GM12878 (cell line): ENCODE results near the gene DNMT1.

Source experiments
- EZH2 ChIP-seq: IDR thresholded peaks from 2 replicates; pipeline ENCODE4 v1.6.1; 2012; ENCODE audit warnings: low read depth, mild to moderate bottlenecking, control low read depth, inconsistent platforms, low read length, borderline replicate concordance; ENCODE audit not compliant: control insufficient read depth
- MYC ChIP-seq: IDR thresholded peaks from 2 replicates; pipeline ENCODE4 v1.6.1; 2011; ENCODE audit warnings: mild to moderate bottlenecking, low read length, moderate library complexity, inconsistent platforms; ENCODE audit not compliant: insufficient read depth, insufficient replicate concordance, insufficient read length, severe bottlenecking
- RELA ChIP-seq: fragments of 450-650 bp; IDR thresholded peaks from 2 replicates; pipeline ENCODE4 v1.8.0; 2014; ENCODE audit warnings: borderline replicate concordance; ENCODE audit not compliant: partially characterized antibody
- RFX5 ChIP-seq: IDR thresholded peaks from 2 replicates; pipeline ENCODE4 v1.6.1; 2011; ENCODE audit warnings: low read depth, low read length, improper control_type of control experiment
- SUPT20H ChIP-seq: IDR thresholded peaks from 2 replicates; pipeline ENCODE4 v1.6.1; 2011; ENCODE audit warnings: low read depth, mild to moderate bottlenecking, low read length, moderate library complexity, borderline replicate concordance; ENCODE audit not compliant: control insufficient read depth
- YY1 ChIP-seq: IDR thresholded peaks from 2 replicates; pipeline ENCODE4 v1.6.1; 2011; ENCODE audit warnings: low read depth, mild to moderate bottlenecking, low read length
- ZBED1 ChIP-seq: IDR thresholded peaks from 2 replicates; pipeline ENCODE4 v1.6.1; 2016; ENCODE audit warnings: borderline replicate concordance
- ZSCAN29 ChIP-seq: fragments of 450-650 bp; IDR thresholded peaks from 2 replicates; pipeline ENCODE4 v1.6.1; 2017; ENCODE audit warnings: mild to moderate bottlenecking, moderate library complexity
- TF ChIP-seq, protein P1 (sequence below), 3 experiments: IDR thresholded peaks in 2 of 3; conservative IDR thresholded peaks in 1 of 3; 2 replicates each; pipeline ENCODE4 v1.5.1; 2011; ENCODE audit warnings: low read depth in 3 of 3, low read length in 3 of 3, mild to moderate bottlenecking in 3 of 3, control low read depth in 2 of 3, moderate library complexity in 2 of 3, inconsistent platforms in 1 of 3, mixed read lengths in 1 of 3; ENCODE audit not compliant: control insufficient read depth in 2 of 3, insufficient read depth in 1 of 3; ENCODE audit errors: extremely low read depth in 1 of 3

DNA sequence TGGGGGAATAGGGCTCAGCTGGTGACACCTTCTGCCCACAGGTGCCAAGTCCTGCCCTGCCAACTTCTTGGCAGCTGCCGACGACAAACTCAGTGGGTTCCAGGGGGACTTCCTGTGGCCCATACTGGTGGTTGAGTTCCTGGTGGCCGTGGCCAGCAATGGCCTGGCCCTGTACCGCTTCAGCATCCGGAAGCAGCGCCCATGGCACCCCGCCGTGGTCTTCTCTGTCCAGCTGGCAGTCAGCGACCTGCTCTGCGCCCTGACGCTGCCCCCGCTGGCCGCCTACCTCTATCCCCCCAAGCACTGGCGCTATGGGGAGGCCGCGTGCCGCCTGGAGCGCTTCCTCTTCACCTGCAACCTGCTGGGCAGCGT is 81.2 kb downstream of the DNMT1 start:
- TF ChIP-seq, protein P1, sequence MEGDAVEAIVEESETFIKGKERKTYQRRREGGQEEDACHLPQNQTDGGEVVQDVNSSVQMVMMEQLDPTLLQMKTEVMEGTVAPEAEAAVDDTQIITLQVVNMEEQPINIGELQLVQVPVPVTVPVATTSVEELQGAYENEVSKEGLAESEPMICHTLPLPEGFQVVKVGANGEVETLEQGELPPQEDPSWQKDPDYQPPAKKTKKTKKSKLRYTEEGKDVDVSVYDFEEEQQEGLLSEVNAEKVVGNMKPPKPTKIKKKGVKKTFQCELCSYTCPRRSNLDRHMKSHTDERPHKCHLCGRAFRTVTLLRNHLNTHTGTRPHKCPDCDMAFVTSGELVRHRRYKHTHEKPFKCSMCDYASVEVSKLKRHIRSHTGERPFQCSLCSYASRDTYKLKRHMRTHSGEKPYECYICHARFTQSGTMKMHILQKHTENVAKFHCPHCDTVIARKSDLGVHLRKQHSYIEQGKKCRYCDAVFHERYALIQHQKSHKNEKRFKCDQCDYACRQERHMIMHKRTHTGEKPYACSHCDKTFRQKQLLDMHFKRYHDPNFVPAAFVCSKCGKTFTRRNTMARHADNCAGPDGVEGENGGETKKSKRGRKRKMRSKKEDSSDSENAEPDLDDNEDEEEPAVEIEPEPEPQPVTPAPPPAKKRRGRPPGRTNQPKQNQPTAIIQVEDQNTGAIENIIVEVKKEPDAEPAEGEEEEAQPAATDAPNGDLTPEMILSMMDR (IDR thresholded peaks at IDR 0.05 in 2 of 3, conservative IDR thresholded peaks at IDR 0.05 in 1 of 3; ENCODE audit: control insufficient read depth in 2 of 3, extremely low read depth in 1 of 3, insufficient read depth in 1 of 3, low read depth in 3 of 3, low read length in 3 of 3) = no peak
- no peak for TF ChIP-seq SUPT20H
- no peak for TF ChIP-seq YY1
- TF ChIP-seq ZSCAN29 = no peak
- no peak for TF ChIP-seq MYC
- no peak for TF ChIP-seq RELA
- TF ChIP-seq ZBED1 = no peak
- TF ChIP-seq EZH2 = no peak
- no peak for TF ChIP-seq RFX5
